GM12878 (cell line): Measurements from ENCODE around the gene HS6ST3. TPM values are rescaled to one million over a fixed set of nuclear protein-coding genes. Genes with fewer than 3 reads are reported as not detected.

ENCODE experiments used
- ATAC-seq: fragments of 200-7000 bp; cut with Tn5 transposase; 3 replicates; pipeline ENCODE4 v1.9.1; 2020; ENCODE audit warnings: mild to moderate bottlenecking, moderate library complexity
- BruUV-seq: library from RNA; stranded (reverse); fragments of 400-500 nt; replicated peaks from 2 replicates; lab custom pipeline; 2021; lab: Mats Ljungman, UMichigan
- CTCF ChIA-PET: fragments of 300-600 bp; sonication (Branson Sonifier 250); formaldehyde crosslinking; extraction: SDS; loops from one replicate; lab custom pipeline; 2021; ENCODE audit warnings: inconsistent platforms; lab: Yijun Ruan, JAX
- POLR2A ChIA-PET: fragments of 350-600 bp; formaldehyde crosslinking; extraction: SDS; loops from one replicate; lab custom pipeline; 2021; ENCODE audit warnings: inconsistent platforms; lab: Charles Lee
- RAD21 ChIA-PET: fragments of 300-600 bp; sonication (Branson Sonifier 250); formaldehyde crosslinking; loops from one replicate; lab custom pipeline; 2023; ENCODE audit warnings: antibody characterized with exemption; ENCODE audit not compliant: unreplicated experiment; lab: Charles Lee
- SMC1A ChIA-PET: fragments of 300-600 bp; sonication (Branson Sonifier 250); formaldehyde crosslinking; loops from one replicate; lab custom pipeline; 2023; ENCODE audit not compliant: unreplicated experiment, uncharacterized antibody; lab: Charles Lee
- DNase-seq: peaks from one replicate; pipeline ENCODE4 v3.0.0-alpha.2; 2011; ENCODE audit warnings: low read depth, low spot score
- FAIRE-seq: peaks from 3 replicates; lab custom pipeline; 2011; peaks lifted over from hg19 to GRCh38; lab: Jason Lieb, UNC
- H2AFZ ChIP-seq: 2 replicates; pipeline ENCODE4 v1.6.0; 2011; ENCODE audit warnings: low read depth, low read length, control low read depth; ENCODE audit not compliant: control insufficient read depth
- H3K27ac ChIP-seq: 2 replicates; pipeline ENCODE4 v1.5.1; 2011; ENCODE audit warnings: control low read depth; ENCODE audit not compliant: control insufficient read depth, insufficient read depth
- H3K27me3 ChIP-seq, 2 experiments: replicated peaks in 1 of 2; 2 replicates each; pipeline versions ENCODE4 v1.6.0 to v1.6.1; 2011; ENCODE audit warnings: low read length in 1 of 2; ENCODE audit not compliant: control insufficient read depth in 2 of 2, insufficient read depth in 2 of 2
- H3K36me3 ChIP-seq, 2 experiments: 2 replicates each; pipeline ENCODE4 v1.5.1; 2011; ENCODE audit warnings: low read length in 1 of 2; ENCODE audit not compliant: control insufficient read depth in 2 of 2, insufficient read depth in 2 of 2
- H3K4me1 ChIP-seq: 2 replicates; pipeline ENCODE4 v1.6.1; 2011; ENCODE audit warnings: mild to moderate bottlenecking, low read length, moderate library complexity, mixed read lengths; ENCODE audit not compliant: control insufficient read depth, insufficient read depth
- H3K4me2 ChIP-seq: 2 replicates; pipeline ENCODE4 v1.6.0; 2011; ENCODE audit warnings: control low read depth; ENCODE audit not compliant: control insufficient read depth, insufficient read depth
- H3K4me3 ChIP-seq: fragments of 200-600 bp; sonication (generic); 2 replicates; pipeline ENCODE4 v1.5.1; 2016
- H3K79me2 ChIP-seq: 2 replicates; pipeline ENCODE4 v1.6.0; 2011; ENCODE audit warnings: low read length; ENCODE audit not compliant: control insufficient read depth, insufficient read depth
- H3K9ac ChIP-seq: 2 replicates; pipeline ENCODE4 v1.8.0; 2011; ENCODE audit warnings: low read length, control low read depth, mixed read lengths; ENCODE audit not compliant: control insufficient read depth, insufficient read depth
- H3K9me3 ChIP-seq: replicated peaks from 3 replicates; pipeline ENCODE4 v1.5.1; 2011; ENCODE audit warnings: mild to moderate bottlenecking, low read length; ENCODE audit not compliant: control insufficient read depth, insufficient read depth
- H4K20me1 ChIP-seq: 2 replicates; pipeline ENCODE4 v1.6.0; 2011; ENCODE audit not compliant: control insufficient read depth, insufficient read depth
- EZH2 ChIP-seq: IDR thresholded peaks from 2 replicates; pipeline ENCODE4 v1.6.1; 2012; ENCODE audit warnings: low read depth, mild to moderate bottlenecking, control low read depth, inconsistent platforms, low read length, borderline replicate concordance; ENCODE audit not compliant: control insufficient read depth
- IKZF1 ChIP-seq: fragments of 450-650 bp; conservative IDR thresholded peaks from 2 replicates; pipeline ENCODE4 v1.6.1; 2017; ENCODE audit warnings: antibody characterized with exemption, mild to moderate bottlenecking
- NFYA ChIP-seq: IDR thresholded peaks from 2 replicates; pipeline ENCODE4 v1.6.1; 2011; ENCODE audit warnings: low read depth, mild to moderate bottlenecking, low read length, improper control_type of control experiment, borderline replicate concordance
- NR2F1 ChIP-seq: fragments of 450-650 bp; conservative IDR thresholded peaks from 2 replicates; pipeline ENCODE4 v1.6.1; 2017; ENCODE audit warnings: mild to moderate bottlenecking
- YY1 ChIP-seq: IDR thresholded peaks from 2 replicates; pipeline ENCODE4 v1.6.1; 2011; ENCODE audit warnings: low read depth, mild to moderate bottlenecking, low read length
- ZSCAN29 ChIP-seq: fragments of 450-650 bp; IDR thresholded peaks from 2 replicates; pipeline ENCODE4 v1.6.1; 2017; ENCODE audit warnings: mild to moderate bottlenecking, moderate library complexity
- WGBS: methylation state at CpG from one replicate; pipeline ENCODE4 v1.1.6; 2016; ENCODE audit warnings: low lambda C conversion rate; ENCODE audit not compliant: insufficient replicate concordance, insufficient coverage; ENCODE audit errors: missing lambda C conversion rate; 5-methylcytosine and 5-hydroxymethylcytosine counted together
- in situ Hi-C: fragments of 300-500 bp; cut with MboI; formaldehyde crosslinking; loops from 9 replicates; pipeline ENCODE4 v1.14.3; 2018; ENCODE audit warnings: mixed read lengths
- intact Hi-C: fragments of 100-400 bp; cut with micrococcal nuclease; formaldehyde crosslinking; loops from one replicate; pipeline ENCODE4 v1.14.2; 2022; ENCODE audit not compliant: unreplicated experiment
- polyA plus RNA-seq, 11 experiments: library from polyadenylated mRNA; depleted of rRNA in 4 of 11; unstranded in 6 of 11; stranded (reverse) in 5 of 11; fragments of >200 nt; fragmentation: Nextera tagmentation in 4 of 11; fragmentation: Illumina TruSeq in 1 of 11; extraction: Ambion mirVana in 4 of 11; extraction: Trizol in 1 of 11; gene quantifications; 1 replicate in 1 of 11; 2 replicates in 10 of 11; pipeline versions ENCODE4 v1.2.1 to v1.2.3, GENCODE V29; 2011 to 2016; ENCODE audit warnings: inconsistent platforms in 2 of 11, missing spikeins in 2 of 11, low read depth in 1 of 11
- total RNA-seq, 4 experiments: library from RNA; depleted of rRNA in 3 of 4; stranded (reverse); fragments of >200 nt in 3 of 4; fragmentation: Illumina TruSeq in 1 of 4; extraction: Trizol in 1 of 4; gene quantifications; 2 replicates each; pipeline versions ENCODE4 v1.2.1 to v1.2.3, GENCODE V29; 2013 to 2021
- TF ChIP-seq, protein P1 (sequence below): fragments of 150-350 bp; IDR thresholded peaks from 2 replicates; pipeline ENCODE4 v1.6.1; 2014; ENCODE audit warnings: mild to moderate bottlenecking, low read depth, low read length
- TF ChIP-seq, protein P2 (sequence below): fragments of 450-650 bp; IDR thresholded peaks from 2 replicates; pipeline ENCODE4 v1.6.1; 2014; ENCODE audit warnings: mild to moderate bottlenecking

The HS6ST3 gene
- total and polyA plus RNA-seq, 10 of the 15 experiments (the other 5 are each of a cell fraction or from before 2014, with no cell fraction given): under 0.01 to 2.9 TPM; not detected in 8

DNA sequence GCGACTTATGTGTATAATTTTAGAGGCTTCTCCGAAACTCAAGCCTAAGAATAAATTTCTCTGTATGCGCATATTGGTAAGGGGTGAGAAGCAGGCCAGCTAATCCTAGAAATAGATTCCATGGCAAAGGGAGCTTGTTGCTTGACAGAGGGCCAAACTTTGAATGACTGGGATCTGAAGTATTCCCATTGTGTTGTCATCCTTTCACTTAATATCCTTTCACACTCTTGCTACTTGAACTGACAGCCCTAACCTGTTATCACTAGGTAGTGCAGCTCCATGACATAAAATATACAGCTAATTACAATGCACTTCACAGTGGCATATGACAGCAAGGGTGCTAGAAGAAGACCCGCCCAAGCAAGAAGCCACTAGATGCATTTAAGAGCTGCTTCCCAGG is 594.6 kb downstream of the HS6ST3 start:
- SMC1A ChIA-PET: interaction anchor here (1.0 kb wide), 1 partner anchor 74 kb away, joined by 3 read pairs; no protein-coding TSS in a partner anchor
- no peak for FAIRE-seq
- CTCF ChIA-PET: no interaction called here

More for the DNA sequence above, 594.6 kb downstream of the HS6ST3 start:
- RAD21 ChIA-PET: no interaction called here
- no TSS peak for BruUV-seq
- Histone ChIP-seq H2AFZ (no peak overlapping the region), H3K79me2 (no peaks in the 10 kb centered on the region), H4K20me1 (no peaks in the 10 kb centered on the region), H3K4me3 (no peak overlapping the region), H3K9ac (no peak overlapping the region), H3K4me2 (no peak overlapping the region), H3K27me3 (no peaks in the 10 kb centered on the region), H3K9me3 (no peaks in the 10 kb centered on the region), H3K36me3 (no peaks in the 10 kb centered on the region), H3K27ac (no peak overlapping the region), H3K4me1 (no peaks in the 10 kb centered on the region)
- no peak for DNase-seq
- POLR2A ChIA-PET: no interaction called here
- 28% methylated on average over 4 of the region's 4 CpGs for WGBS
- ATAC-seq: no peak
- TF ChIP-seq, protein P1, sequence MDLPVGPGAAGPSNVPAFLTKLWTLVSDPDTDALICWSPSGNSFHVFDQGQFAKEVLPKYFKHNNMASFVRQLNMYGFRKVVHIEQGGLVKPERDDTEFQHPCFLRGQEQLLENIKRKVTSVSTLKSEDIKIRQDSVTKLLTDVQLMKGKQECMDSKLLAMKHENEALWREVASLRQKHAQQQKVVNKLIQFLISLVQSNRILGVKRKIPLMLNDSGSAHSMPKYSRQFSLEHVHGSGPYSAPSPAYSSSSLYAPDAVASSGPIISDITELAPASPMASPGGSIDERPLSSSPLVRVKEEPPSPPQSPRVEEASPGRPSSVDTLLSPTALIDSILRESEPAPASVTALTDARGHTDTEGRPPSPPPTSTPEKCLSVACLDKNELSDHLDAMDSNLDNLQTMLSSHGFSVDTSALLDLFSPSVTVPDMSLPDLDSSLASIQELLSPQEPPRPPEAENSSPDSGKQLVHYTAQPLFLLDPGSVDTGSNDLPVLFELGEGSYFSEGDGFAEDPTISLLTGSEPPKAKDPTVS: no peak
- TF ChIP-seq, protein P2, sequence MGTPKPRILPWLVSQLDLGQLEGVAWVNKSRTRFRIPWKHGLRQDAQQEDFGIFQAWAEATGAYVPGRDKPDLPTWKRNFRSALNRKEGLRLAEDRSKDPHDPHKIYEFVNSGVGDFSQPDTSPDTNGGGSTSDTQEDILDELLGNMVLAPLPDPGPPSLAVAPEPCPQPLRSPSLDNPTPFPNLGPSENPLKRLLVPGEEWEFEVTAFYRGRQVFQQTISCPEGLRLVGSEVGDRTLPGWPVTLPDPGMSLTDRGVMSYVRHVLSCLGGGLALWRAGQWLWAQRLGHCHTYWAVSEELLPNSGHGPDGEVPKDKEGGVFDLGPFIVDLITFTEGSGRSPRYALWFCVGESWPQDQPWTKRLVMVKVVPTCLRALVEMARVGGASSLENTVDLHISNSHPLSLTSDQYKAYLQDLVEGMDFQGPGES: no peak
- TF ChIP-seq NR2F1 (no peak), IKZF1 (no peak), ZSCAN29 (no peak), YY1 (no peak), EZH2 (no peak), NFYA (no peak)
- in situ Hi-C loops: no loop called here
- intact Hi-C loops: no loop called here
